HepG2 (cell line): Measurements from ENCODE around the gene RNF5. TPM values are rescaled to one million over a fixed set of nuclear protein-coding genes. Genes with fewer than 3 reads are reported as not detected.

Source experiments
- AHDC1 ChIP-seq: sonication (generic); formaldehyde crosslinking; IDR thresholded peaks from 2 replicates; pipeline ENCODE4 v1.5.1; 2020; ENCODE audit warnings: mild to moderate bottlenecking, missing genetic modification reagents, borderline replicate concordance
- ETV5 ChIP-seq: IDR thresholded peaks from 2 replicates; pipeline ENCODE4 v1.6.1; 2018; ENCODE audit warnings: missing biosample characterization, missing genetic modification reagents, inconsistent platforms, borderline replicate concordance
- FOXK1 ChIP-seq: sonication (generic); formaldehyde crosslinking; IDR thresholded peaks from 2 replicates; pipeline ENCODE4 v1.4.0; 2020; ENCODE audit warnings: low read depth, missing genetic modification reagents, borderline replicate concordance
- GPN1 ChIP-seq: sonication (generic); formaldehyde crosslinking; IDR thresholded peaks from 2 replicates; pipeline ENCODE4 v1.5.1; 2020; ENCODE audit warnings: missing genetic modification reagents, borderline replicate concordance
- GTF2F1 ChIP-seq: fragments of 150-350 bp; IDR thresholded peaks from 2 replicates; pipeline ENCODE4 v1.6.1; 2014; ENCODE audit warnings: low read length
- MEF2D ChIP-seq: sonication (generic); formaldehyde crosslinking; IDR thresholded peaks from 2 replicates; pipeline ENCODE4 v1.5.1; 2020; ENCODE audit warnings: mild to moderate bottlenecking, missing genetic modification reagents
- MZF1 ChIP-seq: sonication (generic); formaldehyde crosslinking; IDR thresholded peaks from 2 replicates; pipeline ENCODE4 v1.8.1; 2023; ENCODE audit warnings: mild to moderate bottlenecking, missing genetic modification reagents, borderline replicate concordance
- PRDM15 ChIP-seq: sonication (generic); formaldehyde crosslinking; IDR thresholded peaks from 2 replicates; pipeline ENCODE4 v1.4.0; 2020; ENCODE audit warnings: missing genetic modification reagents
- RBM39 ChIP-seq: fragments of 200-400 bp; formaldehyde crosslinking; IDR thresholded peaks from one replicate; pipeline ENCODE4 v1.6.1; 2018; ENCODE audit warnings: antibody characterized with exemption, mild to moderate bottlenecking, low read depth, low read length; ENCODE audit not compliant: poor library complexity, severe bottlenecking
- SIN3A ChIP-seq: IDR thresholded peaks from 2 replicates; pipeline ENCODE4 v1.6.1; 2011; ENCODE audit warnings: low read depth, mild to moderate bottlenecking, control low read depth, low read length, borderline replicate concordance
- SIX4 ChIP-seq: sonication (generic); formaldehyde crosslinking; IDR thresholded peaks from 2 replicates; pipeline ENCODE4 v1.4.0; 2020; ENCODE audit warnings: missing genetic modification reagents
- SMYD3 ChIP-seq: sonication (generic); formaldehyde crosslinking; IDR thresholded peaks from 2 replicates; pipeline ENCODE4 v1.8.1; 2023; ENCODE audit warnings: mild to moderate bottlenecking, missing genetic modification reagents
- TEAD2 ChIP-seq: sonication (generic); formaldehyde crosslinking; IDR thresholded peaks from 2 replicates; pipeline ENCODE4 v1.9.0; 2021; ENCODE audit warnings: missing genetic modification reagents
- ZNF382 ChIP-seq: sonication (generic); formaldehyde crosslinking; IDR thresholded peaks from 2 replicates; pipeline ENCODE4 v1.5.0; 2020; ENCODE audit warnings: missing genetic modification reagents, mild to moderate bottlenecking, borderline replicate concordance
- polyA plus RNA-seq, 8 experiments: library from polyadenylated mRNA; depleted of rRNA in 3 of 8; stranded (reverse) in 7 of 8; unstranded in 1 of 8; fragments of >200 nt; fragmentation: Illumina TruSeq in 4 of 8; extraction: Trizol in 4 of 8; gene quantifications; 2 replicates each; pipeline versions ENCODE4 v1.2.1 to v1.2.3, GENCODE V29; 2011 to 2016; ENCODE audit warnings: low read depth in 4 of 8, missing spikeins in 1 of 8, mixed read lengths in 1 of 8; ENCODE audit not compliant: insufficient read depth in 1 of 8
- total RNA-seq, 5 experiments: library from RNA; depleted of rRNA; stranded (reverse); fragments of >200 nt; fragmentation: Illumina TruSeq; extraction: Trizol; gene quantifications; 2 replicates each; pipeline ENCODE4 v1.2.3, GENCODE V29; 2016; ENCODE audit warnings: low read depth in 1 of 5
- TF ChIP-seq, protein P1 (sequence below): sonication (generic); formaldehyde crosslinking; IDR thresholded peaks from 2 replicates; pipeline ENCODE4 v1.4.0; 2020; ENCODE audit warnings: missing genetic modification reagents, low read depth, mild to moderate bottlenecking, borderline replicate concordance
- TF ChIP-seq, protein P2 (sequence below): sonication (generic); formaldehyde crosslinking; IDR thresholded peaks from 2 replicates; pipeline ENCODE4 v1.4.0; 2020; ENCODE audit warnings: mild to moderate bottlenecking, missing genetic modification reagents, borderline replicate concordance

Gene RNF5
- total and polyA plus RNA-seq, 2 of the 13 experiments (the other 11 are each of a cell fraction or from before 2014, with no cell fraction given), result 98.0 to 131 TPM

GRCh38 chr6:32195902-32196681 is 17.9 kb downstream of the RNF5 start (continued):
- TF ChIP-seq MEF2D (peak; percentile 78; the same call in 1 of the 2 replicates), FOXK1 (CRISPR knock-in tag) (peak; percentile 38; the same call in 1 of the 2 replicates), SMYD3 (CRISPR knock-in tag) (no peak), ZNF382 (CRISPR knock-in tag) (no peak), GTF2F1 (no peak), RBM39 (peak; percentile 66), PRDM15 (no peak; the same call in none of the 2 replicates), AHDC1 (CRISPR knock-in tag) (0 out of 2 replicates have a peak, but pooled peaks have one; percentile 58), MZF1 (peak; percentile 19; the same call in 1 of the 2 replicates), TEAD2 (CRISPR knock-in tag) (0 out of 2 replicates have a peak, but pooled peaks have one; percentile 33), ETV5 (CRISPR knock-in tag) (peak; percentile 77), SIX4 (CRISPR knock-in tag) (no peak; the same call in 1 of the 2 replicates), SIN3A (peak; percentile 77), GPN1 (CRISPR knock-in tag) (no peak)
- TF ChIP-seq, protein P1, sequence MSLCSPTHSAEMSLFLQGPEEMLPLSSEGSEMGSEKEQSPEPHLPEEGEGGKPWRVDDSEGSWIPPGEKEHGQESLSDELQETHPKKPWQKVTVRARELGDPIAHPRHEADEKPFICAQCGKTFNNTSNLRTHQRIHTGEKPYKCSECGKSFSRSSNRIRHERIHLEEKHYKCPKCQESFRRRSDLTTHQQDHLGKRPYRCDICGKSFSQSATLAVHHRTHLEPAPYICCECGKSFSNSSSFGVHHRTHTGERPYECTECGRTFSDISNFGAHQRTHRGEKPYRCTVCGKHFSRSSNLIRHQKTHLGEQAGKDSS (CRISPR knock-in tag), result peak; percentile 72; the same call in 1 of the 2 replicates
- TF ChIP-seq, protein P2, sequence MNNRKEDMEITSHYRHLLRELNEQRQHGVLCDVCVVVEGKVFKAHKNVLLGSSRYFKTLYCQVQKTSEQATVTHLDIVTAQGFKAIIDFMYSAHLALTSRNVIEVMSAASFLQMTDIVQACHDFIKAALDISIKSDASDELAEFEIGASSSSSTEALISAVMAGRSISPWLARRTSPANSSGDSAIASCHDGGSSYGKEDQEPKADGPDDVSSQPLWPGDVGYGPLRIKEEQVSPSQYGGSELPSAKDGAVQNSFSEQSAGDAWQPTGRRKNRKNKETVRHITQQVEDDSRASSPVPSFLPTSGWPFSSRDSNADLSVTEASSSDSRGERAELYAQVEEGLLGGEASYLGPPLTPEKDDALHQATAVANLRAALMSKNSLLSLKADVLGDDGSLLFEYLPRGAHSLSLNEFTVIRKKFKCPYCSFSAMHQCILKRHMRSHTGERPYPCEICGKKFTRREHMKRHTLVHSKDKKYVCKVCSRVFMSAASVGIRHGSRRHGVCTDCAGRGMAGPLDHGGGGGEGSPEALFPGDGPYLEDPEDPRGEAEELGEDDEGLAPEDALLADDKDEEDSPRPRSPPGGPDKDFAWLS, result peak; percentile 25; the same call in 1 of the 2 replicates
